NK-92 (cell line): ENCODE data around the gene TBL2.
A peak's percentile ranks its signal among the peaks of the same experiment; 100 is the strongest.
"Not testable (repeated sequence)": the region's sequence is repeated elsewhere in the genome, so short reads cannot be mapped to it uniquely, and the experiment has no call there.

Source experiments
- DNase-seq: peaks from one replicate; lab custom pipeline; 2025; ENCODE audit not compliant: unreplicated experiment; lab: John Stamatoyannopoulos, UW

Gene TBL2

DNA sequence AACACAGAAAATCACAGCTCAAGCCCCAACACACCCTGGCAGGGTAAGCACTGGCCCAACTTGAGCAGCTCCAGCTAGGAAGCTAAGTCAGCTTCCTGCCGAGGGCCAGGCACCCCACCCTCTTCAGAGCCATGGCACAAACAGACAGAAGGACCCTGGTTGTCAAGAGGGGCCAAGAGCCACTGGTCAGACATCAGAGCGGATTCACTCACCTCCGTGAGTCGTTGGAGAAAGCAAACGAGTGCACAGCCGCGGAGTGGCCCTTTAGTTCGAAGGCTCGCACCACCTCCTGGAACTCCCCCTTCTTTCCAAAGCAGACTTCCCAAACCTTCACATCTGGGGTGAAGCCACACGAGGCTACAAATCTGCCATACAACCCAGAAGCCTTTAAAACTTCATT, 7.4 kb downstream of the TBL2 start:
- DNase-seq, result no peak

- DNase-seq, result no peak
Measured at GRCh38 chr7:73570521-73570920, 7.9 kb downstream of the TBL2 start.

- no peak for DNase-seq
Measured at GRCh38 chr7:73569042-73569608, 9.3 kb downstream of the TBL2 start.

- no peak for DNase-seq
Measured at GRCh38 chr7:73567846-73568685, 10.3 kb downstream of the TBL2 start.

DNA sequence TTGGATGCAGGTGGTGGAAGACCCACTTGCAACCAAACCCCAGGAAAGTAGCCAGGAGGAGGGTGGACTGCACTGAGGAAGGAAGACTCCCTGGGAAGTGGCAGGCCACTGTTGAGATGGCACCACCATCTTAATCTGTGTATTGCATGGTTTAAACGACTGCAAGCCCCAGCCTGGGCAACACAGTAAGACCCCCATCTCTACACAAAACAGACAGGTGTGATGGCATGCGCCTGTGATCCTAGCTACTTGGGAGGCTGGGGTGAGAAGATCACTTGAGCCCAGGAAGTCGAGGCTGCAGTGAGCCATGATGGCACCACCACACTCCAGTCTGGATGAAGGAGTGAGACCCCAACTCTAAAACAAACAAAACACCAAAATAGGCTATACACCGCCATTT, 11.2 kb downstream of the TBL2 start:
- DNase-seq, result no peak

DNA sequence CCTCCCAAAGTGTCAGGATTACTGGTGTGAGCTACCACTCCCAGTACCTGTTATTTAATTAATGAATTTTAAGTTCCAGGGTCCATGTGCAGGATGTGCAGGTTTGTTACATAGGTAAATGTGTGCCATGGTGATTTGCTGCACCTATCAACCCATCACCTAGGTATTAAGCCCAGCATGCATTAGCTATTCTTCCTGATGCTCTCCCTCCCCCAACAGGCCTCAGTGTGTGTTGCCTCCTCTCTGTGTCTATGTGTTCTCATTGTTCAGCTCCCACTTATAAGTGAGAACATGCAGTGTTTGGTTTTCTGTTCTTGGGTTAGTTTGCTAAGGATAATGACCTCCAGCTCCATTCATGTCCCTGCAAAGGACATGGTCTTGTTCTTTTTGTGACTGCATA, 11.9 kb downstream of the TBL2 start:
- not testable (repeated sequence) for DNase-seq

DNA sequence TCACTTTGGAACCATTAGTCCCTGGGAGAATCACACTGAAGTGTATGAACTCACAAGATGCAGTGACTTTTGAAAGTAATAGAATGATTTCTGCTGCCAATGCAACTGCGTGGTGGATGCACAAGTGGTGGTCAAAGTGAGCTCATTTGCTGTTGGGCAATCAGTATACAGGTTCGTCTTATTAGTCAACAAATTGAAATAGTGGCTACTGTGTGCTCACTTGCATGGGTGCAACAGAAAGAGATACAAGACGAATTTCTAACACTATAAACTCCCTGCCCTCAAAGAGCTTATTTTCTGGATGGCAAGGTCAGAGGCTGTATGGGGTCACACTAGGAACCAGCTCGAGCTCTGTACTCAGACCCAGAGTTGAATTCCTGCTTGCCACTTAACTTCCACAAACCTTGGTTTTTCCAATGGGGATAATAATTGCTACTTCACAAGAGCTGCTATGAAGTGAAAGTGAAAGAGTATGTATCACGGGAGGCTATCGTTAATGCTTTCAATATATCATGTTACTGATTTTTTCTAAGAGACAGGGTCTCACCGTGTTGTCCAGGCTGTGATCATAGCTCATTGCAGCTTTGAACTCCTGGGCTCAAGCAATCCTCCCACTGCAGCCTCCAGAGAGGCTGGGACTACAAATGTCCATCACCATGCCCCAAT, 12.6 kb downstream of the TBL2 start:
- DNase-seq, result no peak

- DNase-seq, result no peak
Measured at GRCh38 chr7:73560109-73560835, 18.1 kb downstream of the TBL2 start.

DNA sequence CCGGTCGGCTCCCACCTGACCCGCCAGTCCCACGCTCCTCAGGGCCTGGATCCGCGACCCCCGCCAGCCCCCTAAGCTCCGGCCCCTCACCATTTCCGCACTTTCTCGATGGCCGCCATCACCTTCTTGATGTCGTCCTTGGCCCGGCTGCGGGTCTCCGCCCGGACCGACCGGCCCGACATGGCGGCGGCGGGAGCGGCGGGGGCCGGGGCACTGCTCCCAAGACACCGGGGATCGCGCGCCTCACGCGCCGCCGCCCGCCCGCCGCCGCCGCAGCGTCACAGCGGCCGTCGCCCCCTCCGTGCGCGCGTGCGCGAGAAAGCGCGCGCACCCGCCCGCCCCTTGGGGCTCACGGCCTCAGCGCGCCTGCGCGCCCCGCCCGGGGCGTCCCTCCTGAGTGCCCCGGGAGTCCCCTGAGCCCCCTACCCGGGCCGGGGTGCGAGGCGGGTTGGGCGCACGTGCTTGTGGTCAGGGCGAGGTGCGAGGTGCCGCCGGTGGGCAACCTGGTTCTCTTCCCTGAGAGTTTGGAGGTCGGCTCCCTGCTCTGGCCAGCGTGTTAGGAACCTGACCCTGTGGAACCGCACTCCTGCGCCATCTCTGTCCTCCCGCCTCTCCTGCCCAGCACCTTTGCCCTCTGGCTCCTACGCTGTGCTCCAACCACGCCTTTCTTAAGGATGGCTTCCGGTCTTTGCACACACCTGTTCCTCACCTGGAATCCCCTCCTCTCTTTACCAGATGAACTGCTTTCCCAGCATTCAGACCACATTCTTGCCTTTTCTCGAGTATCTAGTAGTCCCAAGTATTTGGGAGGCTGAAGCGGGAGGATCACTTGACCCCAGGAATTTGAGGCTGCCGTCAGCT, 20.8 kb downstream of the TBL2 start, which contains the start of gene BCL7B:
BCL7B (minus strand) TSS at position 294 of the 861 bp plus-strand sequence; CDS start at position 182, 112 bp downstream.
- no peak for DNase-seq

DNA sequence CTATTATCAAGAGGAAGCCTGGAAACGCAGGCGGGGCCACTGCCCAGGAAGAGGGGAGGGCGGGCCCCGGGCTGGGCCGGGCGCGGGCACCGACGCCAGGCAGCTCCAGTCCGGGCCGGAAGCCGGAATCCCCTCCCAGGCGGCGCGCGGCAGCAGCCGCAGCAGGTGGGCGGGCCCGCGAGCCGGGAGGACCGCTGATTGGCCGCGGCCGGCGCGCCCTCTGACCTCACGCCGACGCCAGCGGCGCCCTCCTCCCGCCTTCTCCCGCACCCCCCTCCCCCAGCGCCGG, 21.3 kb downstream of the TBL2 start:
- peak; percentile 42 for DNase-seq

- DNase-seq, result no peak
Measured at GRCh38 chr7:73556208-73557107, 21.9 kb downstream of the TBL2 start.

DNA sequence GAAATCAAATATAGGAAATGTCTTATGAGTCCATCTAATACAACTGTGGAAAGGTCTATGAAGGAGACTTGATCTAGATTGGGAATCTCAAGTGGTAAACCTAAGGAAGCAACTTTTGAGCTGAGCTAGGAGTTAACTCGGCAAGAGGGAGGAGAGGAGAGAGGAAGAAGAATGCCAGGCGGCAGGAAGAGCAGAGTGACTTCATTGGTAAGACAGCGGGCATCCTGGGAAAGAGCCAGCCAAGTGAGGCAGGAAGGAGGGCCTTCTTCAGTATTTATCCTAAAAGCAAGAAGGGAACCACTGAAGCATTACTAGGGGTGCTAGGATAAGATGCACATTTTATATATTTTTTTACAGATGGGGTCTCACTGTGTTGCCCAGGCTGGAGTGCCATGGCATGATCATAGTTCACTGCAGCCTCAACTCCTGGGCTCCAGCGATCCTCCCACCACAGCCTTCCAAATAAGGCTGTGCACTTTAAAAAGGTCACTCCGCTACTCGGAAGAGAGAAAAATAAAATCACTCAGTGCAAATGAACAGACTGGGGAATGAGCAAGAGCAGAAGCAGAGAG, 22.9 kb downstream of the TBL2 start:
- DNase-seq, result no peak

GRCh38 chr7:73550093-73550492, 28.3 kb downstream of the TBL2 start:
- not testable (repeated sequence) for DNase-seq

GRCh38 chr7:73549176-73549575, 29.2 kb downstream of the TBL2 start:
- no peak for DNase-seq

GRCh38 chr7:73547841-73548240, 30.5 kb downstream of the TBL2 start:
- no peak for DNase-seq

- DNase-seq, result no peak
Measured at GRCh38 chr7:73544678-73545077, 33.7 kb downstream of the TBL2 start.

- no peak for DNase-seq
Measured at GRCh38 chr7:73541722-73542121, 36.7 kb downstream of the TBL2 start.

GRCh38 chr7:73539709-73540108, 38.7 kb downstream of the TBL2 start:
- no peak for DNase-seq

- not testable (repeated sequence) for DNase-seq
Measured at GRCh38 chr7:73538510-73538909, 39.9 kb downstream of the TBL2 start.
